ENCODE results near the gene WWC2.

The WWC2 gene

GRCh38 chr4:183360161-183360919 lies 261.3 kb downstream of the WWC2 start:
- TF ChIP-seq RAD21 (IDR thresholded peaks at IDR 0.05; ENCODE audit: low read depth) (no peak), YY1 (IDR thresholded peaks at IDR 0.05; ENCODE audit: low read depth) (no peak)

DNA sequence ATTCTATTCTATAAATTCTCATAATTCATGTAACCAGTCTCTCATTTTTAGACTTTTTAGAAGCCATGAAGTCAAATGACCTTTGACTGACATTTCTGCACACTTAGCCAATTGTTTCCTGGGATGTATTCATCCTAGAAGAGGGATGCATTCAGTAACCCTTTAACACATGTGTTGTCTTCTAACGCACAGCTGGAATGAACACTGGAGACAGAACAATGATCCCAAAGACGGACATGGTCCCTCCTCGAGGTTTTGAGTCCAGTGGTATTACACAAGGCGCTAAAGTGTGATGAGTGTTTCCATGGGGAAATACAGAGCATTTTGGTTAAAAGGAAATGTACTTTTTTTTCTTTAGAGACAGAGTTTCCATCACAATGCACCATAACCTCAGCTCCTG lies 263.0 kb downstream of the WWC2 start:
- TF ChIP-seq EP300 (IDR thresholded peaks at IDR 0.05; ENCODE audit: borderline replicate concordance) (no peak), EGR1 (IDR thresholded peaks at IDR 0.05) (no peak), FOXM1 (IDR thresholded peaks at IDR 0.05; ENCODE audit: borderline replicate concordance, low read depth) (no peak), TAF1 (IDR thresholded peaks at IDR 0.05; ENCODE audit: low read depth) (no peak), ZBTB7A (IDR thresholded peaks at IDR 0.05; ENCODE audit: low read depth) (no peak), NFIC (IDR thresholded peaks at IDR 0.05) (no peak), CREB1 (IDR thresholded peaks at IDR 0.05; ENCODE audit: low read depth) (no peak), TEAD4 (IDR thresholded peaks at IDR 0.05) (no peak), CEBPB (IDR thresholded peaks at IDR 0.05) (no peak)
- TF ChIP-seq, protein P1, sequence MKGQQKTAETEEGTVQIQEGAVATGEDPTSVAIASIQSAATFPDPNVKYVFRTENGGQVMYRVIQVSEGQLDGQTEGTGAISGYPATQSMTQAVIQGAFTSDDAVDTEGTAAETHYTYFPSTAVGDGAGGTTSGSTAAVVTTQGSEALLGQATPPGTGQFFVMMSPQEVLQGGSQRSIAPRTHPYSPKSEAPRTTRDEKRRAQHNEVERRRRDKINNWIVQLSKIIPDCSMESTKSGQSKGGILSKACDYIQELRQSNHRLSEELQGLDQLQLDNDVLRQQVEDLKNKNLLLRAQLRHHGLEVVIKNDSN (IDR thresholded peaks at IDR 0.05): no peak
- TF ChIP-seq, protein P2, sequence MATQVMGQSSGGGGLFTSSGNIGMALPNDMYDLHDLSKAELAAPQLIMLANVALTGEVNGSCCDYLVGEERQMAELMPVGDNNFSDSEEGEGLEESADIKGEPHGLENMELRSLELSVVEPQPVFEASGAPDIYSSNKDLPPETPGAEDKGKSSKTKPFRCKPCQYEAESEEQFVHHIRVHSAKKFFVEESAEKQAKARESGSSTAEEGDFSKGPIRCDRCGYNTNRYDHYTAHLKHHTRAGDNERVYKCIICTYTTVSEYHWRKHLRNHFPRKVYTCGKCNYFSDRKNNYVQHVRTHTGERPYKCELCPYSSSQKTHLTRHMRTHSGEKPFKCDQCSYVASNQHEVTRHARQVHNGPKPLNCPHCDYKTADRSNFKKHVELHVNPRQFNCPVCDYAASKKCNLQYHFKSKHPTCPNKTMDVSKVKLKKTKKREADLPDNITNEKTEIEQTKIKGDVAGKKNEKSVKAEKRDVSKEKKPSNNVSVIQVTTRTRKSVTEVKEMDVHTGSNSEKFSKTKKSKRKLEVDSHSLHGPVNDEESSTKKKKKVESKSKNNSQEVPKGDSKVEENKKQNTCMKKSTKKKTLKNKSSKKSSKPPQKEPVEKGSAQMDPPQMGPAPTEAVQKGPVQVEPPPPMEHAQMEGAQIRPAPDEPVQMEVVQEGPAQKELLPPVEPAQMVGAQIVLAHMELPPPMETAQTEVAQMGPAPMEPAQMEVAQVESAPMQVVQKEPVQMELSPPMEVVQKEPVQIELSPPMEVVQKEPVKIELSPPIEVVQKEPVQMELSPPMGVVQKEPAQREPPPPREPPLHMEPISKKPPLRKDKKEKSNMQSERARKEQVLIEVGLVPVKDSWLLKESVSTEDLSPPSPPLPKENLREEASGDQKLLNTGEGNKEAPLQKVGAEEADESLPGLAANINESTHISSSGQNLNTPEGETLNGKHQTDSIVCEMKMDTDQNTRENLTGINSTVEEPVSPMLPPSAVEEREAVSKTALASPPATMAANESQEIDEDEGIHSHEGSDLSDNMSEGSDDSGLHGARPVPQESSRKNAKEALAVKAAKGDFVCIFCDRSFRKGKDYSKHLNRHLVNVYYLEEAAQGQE (IDR thresholded peaks at IDR 0.05; ENCODE audit: low read depth): no peak
- TF ChIP-seq, protein P3, sequence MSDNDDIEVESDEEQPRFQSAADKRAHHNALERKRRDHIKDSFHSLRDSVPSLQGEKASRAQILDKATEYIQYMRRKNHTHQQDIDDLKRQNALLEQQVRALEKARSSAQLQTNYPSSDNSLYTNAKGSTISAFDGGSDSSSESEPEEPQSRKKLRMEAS (IDR thresholded peaks at IDR 0.05): no peak

DNA sequence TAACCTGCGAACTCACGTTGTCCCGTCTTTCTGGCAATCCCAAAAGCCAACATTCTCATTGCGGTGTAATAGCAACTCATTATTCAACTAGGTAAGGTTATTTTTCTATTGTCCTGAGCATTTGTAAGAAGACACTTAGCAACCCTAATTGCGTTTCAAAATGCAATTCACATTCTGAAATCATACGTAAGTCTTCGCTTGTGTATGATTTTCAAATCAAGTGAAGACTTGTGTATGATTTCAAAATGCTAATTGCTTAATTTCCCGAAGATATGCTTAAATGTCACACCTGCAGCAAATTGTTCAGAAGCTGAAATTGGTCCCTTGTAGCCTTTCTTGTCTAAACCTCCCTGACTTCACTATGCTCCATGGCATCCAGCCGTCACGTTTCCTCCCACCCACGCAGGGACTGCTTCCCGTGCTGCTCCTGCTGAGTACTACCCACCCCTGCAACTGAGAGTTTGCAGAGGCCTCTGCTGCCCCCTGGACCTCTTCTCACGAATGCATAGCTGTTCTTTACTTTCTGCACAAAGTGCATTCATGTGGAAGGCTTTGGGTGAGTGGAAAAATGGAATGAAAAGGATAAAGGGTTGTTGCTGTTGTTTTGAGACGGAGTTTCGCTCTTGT lies 264.0 kb downstream of the WWC2 start:
- TF ChIP-seq RAD21 (IDR thresholded peaks at IDR 0.05; ENCODE audit: low read depth) (peak; percentile 51), EP300 (IDR thresholded peaks at IDR 0.05; ENCODE audit: borderline replicate concordance) (no peak), EGR1 (IDR thresholded peaks at IDR 0.05) (peak; percentile 66)

GRCh38 chr4:183364025-183364424 lies 265.0 kb downstream of the WWC2 start:
- no peak for TF ChIP-seq CEBPB (IDR thresholded peaks at IDR 0.05)

- TF ChIP-seq, protein P1 (IDR thresholded peaks at IDR 0.05): no peak
- TF ChIP-seq, protein P2 (IDR thresholded peaks at IDR 0.05; ENCODE audit: low read depth): no peak
- TF ChIP-seq, protein P3 (IDR thresholded peaks at IDR 0.05): no peak
- TF ChIP-seq EP300 (IDR thresholded peaks at IDR 0.05; ENCODE audit: borderline replicate concordance) (no peak), CEBPB (IDR thresholded peaks at IDR 0.05) (no peak), TAF1 (IDR thresholded peaks at IDR 0.05; ENCODE audit: low read depth) (no peak), NFIC (IDR thresholded peaks at IDR 0.05) (no peak)
Observed at GRCh38 chr4:183366206-183366835, 267.3 kb downstream of the WWC2 start.

DNA sequence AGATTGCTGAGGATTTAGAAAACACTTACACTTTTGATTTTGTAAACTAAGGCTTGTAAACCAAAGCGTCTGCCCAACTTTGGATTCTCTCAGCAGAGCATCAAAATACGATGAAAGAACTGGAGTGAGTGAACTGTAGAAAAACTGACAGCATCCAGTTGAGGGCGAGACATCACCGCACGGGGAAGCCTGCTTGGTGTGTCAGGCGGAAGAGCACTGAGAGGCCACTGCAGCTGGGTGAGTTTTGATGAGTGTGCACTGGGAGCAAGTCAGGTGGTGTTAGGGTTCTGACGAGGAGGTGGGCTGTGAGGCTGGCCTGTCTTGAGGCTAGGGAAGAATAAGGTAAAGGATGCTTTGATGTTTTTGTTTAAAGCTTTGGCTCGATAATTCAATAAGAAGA lies 270.0 kb downstream of the WWC2 start:
- no peak for TF ChIP-seq EP300 (IDR thresholded peaks at IDR 0.05; ENCODE audit: borderline replicate concordance)
- TF ChIP-seq, protein P3 (IDR thresholded peaks at IDR 0.05): no peak
- no peak for TF ChIP-seq ZBTB7A (IDR thresholded peaks at IDR 0.05; ENCODE audit: low read depth)
- TF ChIP-seq CEBPB (IDR thresholded peaks at IDR 0.05): no peak
- no peak for TF ChIP-seq FOXM1 (IDR thresholded peaks at IDR 0.05; ENCODE audit: borderline replicate concordance, low read depth)
- TF ChIP-seq TEAD4 (IDR thresholded peaks at IDR 0.05): no peak
- TF ChIP-seq, protein P1 (IDR thresholded peaks at IDR 0.05): no peak
- TF ChIP-seq RAD21 (IDR thresholded peaks at IDR 0.05; ENCODE audit: low read depth): no peak
- no peak for TF ChIP-seq YY1 (IDR thresholded peaks at IDR 0.05; ENCODE audit: low read depth)
- TF ChIP-seq EGR1 (IDR thresholded peaks at IDR 0.05): no peak
- TF ChIP-seq TAF1 (IDR thresholded peaks at IDR 0.05; ENCODE audit: low read depth): no peak
- TF ChIP-seq TCF12 (IDR thresholded peaks at IDR 0.05; ENCODE audit: low read depth): no peak
- no peak for TF ChIP-seq CREB1 (IDR thresholded peaks at IDR 0.05; ENCODE audit: low read depth)
- TF ChIP-seq, protein P2 (IDR thresholded peaks at IDR 0.05; ENCODE audit: low read depth): no peak
- TF ChIP-seq NFIC (IDR thresholded peaks at IDR 0.05): no peak

All from Ishikawa (cell line).